HCT116 (cell line): ENCODE measurements around the gene CORO6. TPM values are rescaled to one million over a fixed set of nuclear protein-coding genes. Genes with fewer than 3 reads are reported as not detected.

Experiments used
- ATAC-seq: fragments of 200-7000 bp; cut with Tn5 transposase; 2 replicates; pipeline ENCODE4 v1.9.1; 2020; ENCODE audit warnings: mild to moderate bottlenecking, moderate library complexity
- BruUV-seq: library from RNA; stranded (reverse); fragments of 400-500 nt; replicated peaks from 2 replicates; lab custom pipeline; 2021; lab: Mats Ljungman, UMichigan
- CTCF ChIA-PET: fragments of 300-600 bp; sonication (Branson Sonifier 250); formaldehyde crosslinking; loops from one replicate; lab custom pipeline; 2021; ENCODE audit warnings: antibody characterized with exemption; lab: Charles Lee
- POLR2A ChIA-PET: fragments of 300-600, 350-600 bp; sonication (Branson Sonifier 250); formaldehyde crosslinking; loops from one replicate; lab custom pipeline; 2021; ENCODE audit warnings: antibody characterized with exemption; lab: Charles Lee
- RAD21 ChIA-PET, 2 experiments: fragments of 300-600 bp; sonication (Branson Sonifier 250); formaldehyde crosslinking; loops; one replicate each; lab custom pipeline; 2023; ENCODE audit warnings: low total read pairs in 2 of 2; ENCODE audit not compliant: uncharacterized antibody in 2 of 2, unreplicated experiment in 2 of 2, low non-redundant PET in 1 of 2; lab: Charles Lee
- DNase-seq: peaks from one replicate; pipeline ENCODE4 v3.0.0-alpha.2; 2010; ENCODE audit warnings: low read depth, low spot score
- H2AFZ ChIP-seq: fragments of 200-600 bp; shearing (Covaris generic), sonication (generic); 2 replicates; pipeline ENCODE4 v1.6.1; 2017; ENCODE audit warnings: low read depth, mixed run types, mixed read lengths, antibody characterized with exemption, low read length; ENCODE audit not compliant: poor library complexity, severe bottlenecking
- H3K27ac ChIP-seq: 2 replicates; pipeline ENCODE4 v1.5.1; 2012; ENCODE audit warnings: low read depth, low read length
- H3K27me3 ChIP-seq: fragments of 200-600 bp; sonication (generic); 2 replicates; pipeline ENCODE4 v1.6.1; 2016; ENCODE audit warnings: mixed run types, low read length, mixed read lengths; ENCODE audit not compliant: insufficient read depth
- H3K36me3 ChIP-seq, 2 experiments: fragments of 200-500 bp in 1 of 2; fragments of 200-600 bp in 1 of 2; sonication (Bioruptor generic) in 1 of 2; sonication (generic) in 1 of 2; 2 replicates each; pipeline versions ENCODE4 v1.5.1 to v1.6.1; 2014 to 2016; ENCODE audit warnings: low read length in 2 of 2, inconsistent platforms in 1 of 2, mixed read lengths in 1 of 2, mixed run types in 1 of 2; ENCODE audit not compliant: insufficient read depth in 2 of 2, control insufficient read depth in 1 of 2
- H3K4me1 ChIP-seq, 2 experiments: fragments of 200-600 bp in 1 of 2; sonication (generic) in 1 of 2; 2 replicates each; pipeline versions ENCODE4 v1.5.1 to v1.6.1; 2012 to 2017; ENCODE audit warnings: low read length in 2 of 2, inconsistent platforms in 1 of 2, mild to moderate bottlenecking in 1 of 2, mixed read lengths in 1 of 2, mixed run types in 1 of 2, moderate library complexity in 1 of 2; ENCODE audit not compliant: insufficient read depth in 2 of 2, control insufficient read depth in 1 of 2
- H3K4me2 ChIP-seq: fragments of 200-600 bp; sonication (generic); 2 replicates; pipeline ENCODE4 v1.6.1; 2017; ENCODE audit warnings: mixed run types, low read length, mixed read lengths
- H3K4me3 ChIP-seq, 2 experiments: fragments of 200-600 bp in 1 of 2; sonication (generic) in 1 of 2; replicated peaks in 1 of 2; 2 replicates each; pipeline ENCODE4 v1.5.1; 2011 to 2016; ENCODE audit warnings: low read length in 2 of 2, control low read depth in 1 of 2, low read depth in 1 of 2, mild to moderate bottlenecking in 1 of 2, mixed read lengths in 1 of 2, mixed run types in 1 of 2
- H3K79me2 ChIP-seq: fragments of 200-600 bp; sonication (generic); 2 replicates; pipeline ENCODE4 v1.6.1; 2017; ENCODE audit warnings: mild to moderate bottlenecking, mixed run types, low read length, moderate library complexity, mixed read lengths; ENCODE audit not compliant: insufficient read depth
- H3K9ac ChIP-seq: fragments of 200-600 bp; sonication (generic); 2 replicates; pipeline ENCODE4 v1.6.1; 2016; ENCODE audit warnings: low read length, mixed read lengths
- H3K9me2 ChIP-seq: fragments of 200-600 bp; sonication (generic), shearing (Covaris generic); 2 replicates; pipeline ENCODE4 v1.6.1; 2017; ENCODE audit warnings: mixed run types, mild to moderate bottlenecking, moderate library complexity; ENCODE audit not compliant: insufficient read depth
- H3K9me3 ChIP-seq, 2 experiments: fragments of 200-500 bp in 1 of 2; fragments of 200-600 bp in 1 of 2; sonication (Bioruptor generic) in 1 of 2; sonication (generic) in 1 of 2; 2 replicates each; pipeline ENCODE4 v1.6.1; 2014 to 2017; ENCODE audit warnings: low read length in 2 of 2, mixed read lengths in 2 of 2, inconsistent platforms in 1 of 2, low read depth in 1 of 2, mild to moderate bottlenecking in 1 of 2, mixed run types in 1 of 2, moderate library complexity in 1 of 2; ENCODE audit not compliant: control insufficient read depth in 1 of 2, insufficient read depth in 1 of 2
- H4K20me1 ChIP-seq: fragments of 200-600 bp; sonication (generic), shearing (Covaris generic); 2 replicates; pipeline ENCODE4 v1.6.1; 2017; ENCODE audit warnings: mixed run types, mild to moderate bottlenecking, moderate library complexity; ENCODE audit not compliant: insufficient read depth
- EGR1 ChIP-seq: IDR thresholded peaks from 2 replicates; pipeline ENCODE4 v1.6.1; 2012; ENCODE audit warnings: low read depth
- ELF1 ChIP-seq: IDR thresholded peaks from 2 replicates; pipeline ENCODE4 v1.6.1; 2012; ENCODE audit warnings: low read depth, borderline replicate concordance
- EZH2phosphoT487 ChIP-seq: fragments of 200-600 bp; IDR thresholded peaks from 2 replicates; pipeline ENCODE4 v1.6.1; 2018; ENCODE audit warnings: antibody characterized with exemption, borderline replicate concordance
- POLR2AphosphoS5 ChIP-seq: IDR thresholded peaks from 2 replicates; pipeline ENCODE4 v1.6.1; 2011; ENCODE audit warnings: mild to moderate bottlenecking, low read depth, low read length, moderate library complexity
- RAD21 ChIP-seq: IDR thresholded peaks from 2 replicates; pipeline ENCODE4 v1.6.1; 2012; ENCODE audit warnings: low read depth, mild to moderate bottlenecking
- SP1 ChIP-seq: IDR thresholded peaks from 2 replicates; pipeline ENCODE4 v1.6.1; 2012; ENCODE audit warnings: low read depth
- SRF ChIP-seq: IDR thresholded peaks from 2 replicates; pipeline ENCODE4 v1.6.1; 2012; ENCODE audit warnings: low read depth
- ZFX ChIP-seq: fragments of 450-650 bp; IDR thresholded peaks from 2 replicates; pipeline ENCODE4 v1.6.1; 2017
- ZNF274 ChIP-seq: fragments of 200-500 bp; sonication (Bioruptor generic); IDR thresholded peaks from 2 replicates; pipeline ENCODE4 v1.6.1; 2014; ENCODE audit warnings: mild to moderate bottlenecking, low read depth, low read length, inconsistent platforms
- intact Hi-C: fragments of 100-400 bp; cut with micrococcal nuclease; formaldehyde crosslinking; loops from 2 replicates; pipeline ENCODE4 v1.10.0; 2022
- total RNA-seq: library from RNA; stranded (reverse); gene quantifications from one replicate; pipeline ENCODE4 v1.2.1, GENCODE V29; 2021; ENCODE audit not compliant: unreplicated experiment
- TF ChIP-seq, protein P1 (sequence below): IDR thresholded peaks from 2 replicates; pipeline ENCODE4 v1.6.1; 2012; ENCODE audit warnings: low read depth
- TF ChIP-seq, protein P2 (sequence below), 3 experiments: fragments of 200-600 bp in 1 of 3; sonication (generic) in 1 of 3; IDR thresholded peaks in 2 of 3; conservative IDR thresholded peaks in 1 of 3; 2 replicates each; pipeline ENCODE4 v1.5.1; 2012 to 2017; ENCODE audit warnings: low read depth in 2 of 3, low read length in 2 of 3, antibody characterized with exemption in 1 of 3, borderline replicate concordance in 1 of 3, control low read depth in 1 of 3, mild to moderate bottlenecking in 1 of 3, mixed read lengths in 1 of 3, mixed run types in 1 of 3, moderate library complexity in 1 of 3; ENCODE audit not compliant: insufficient read depth in 1 of 3

CORO6 gene
- total RNA-seq, 1 experiment from 2014 or later, result 8.7 TPM

DNA sequence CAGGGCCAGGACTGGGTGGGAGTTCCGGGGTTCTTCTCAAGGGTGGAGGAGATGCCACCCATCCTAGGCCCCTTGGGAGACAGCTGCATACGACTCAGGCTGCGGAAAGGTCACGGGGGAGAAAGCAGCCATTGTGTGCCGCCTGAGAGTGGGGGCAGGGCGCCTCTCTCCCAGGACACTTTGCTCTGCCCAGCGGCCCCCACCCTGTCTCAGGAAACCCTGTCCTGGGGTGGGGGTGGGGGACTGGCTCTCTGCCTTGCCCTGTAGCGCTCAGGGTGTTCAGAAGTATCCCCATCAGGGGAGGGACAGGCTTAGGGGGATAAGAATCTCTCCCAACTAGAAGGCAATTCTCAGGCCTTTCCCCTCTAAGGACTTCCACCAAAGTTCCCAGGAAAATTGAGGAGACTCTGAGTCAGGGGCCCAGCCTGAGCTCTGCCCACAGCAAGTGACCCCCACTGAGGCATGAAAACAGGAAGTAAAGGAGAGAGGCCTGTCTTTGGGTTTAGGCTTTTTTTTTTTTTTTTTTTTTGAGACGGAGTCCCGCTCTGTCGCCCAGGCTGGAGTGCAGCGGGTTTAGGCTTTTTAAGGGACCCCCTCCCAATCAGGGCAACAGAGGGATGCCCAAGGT is 38.1 kb downstream of the CORO6 start:
- Histone ChIP-seq H3K4me3 (no peak overlapping the region), H3K27ac (peak overlapping the region; percentile 32; the same call in 1 of the 2 replicates), H3K9me2 (no peaks in the 10 kb centered on the region), H2AFZ (no peak overlapping the region), H4K20me1 (no peaks in the 10 kb centered on the region), H3K79me2 (peaks cover 62% of the 10 kb centered on the region), H3K36me3 (peaks cover 2 to 4% of the 10 kb centered on the region in 2 experiments; a peak in 2 of 4 replicates), H3K9me3 (no peaks in the 10 kb centered on the region), H3K4me2 (no peak overlapping the region), H3K4me1 (peaks cover 13 to 53% of the 10 kb centered on the region in 2 experiments; a peak in 3 of 4 replicates), H3K27me3 (no peaks in the 10 kb centered on the region), H3K9ac (no peak overlapping the region)
- ChIA-PET CTCF (interaction anchor here (1.0 kb wide), 1 partner anchor 7 kb away, joined by 4 read pairs; no protein-coding TSS in a partner anchor), RAD21 (no interaction called here), POLR2A (no interaction called here)
- intact Hi-C loops, result no loop called here
- DNase-seq, result no peak
- BruUV-seq, result no TSS peak
- ATAC-seq, result no peak
- TF ChIP-seq ZNF274 (no peak), POLR2AphosphoS5 (no peak), EGR1 (no peak), SRF (no peak), ZFX (no peak), SP1 (no peak), RAD21 (no peak), EZH2phosphoT487 (no peak), ELF1 (no peak)
- TF ChIP-seq, protein P1, sequence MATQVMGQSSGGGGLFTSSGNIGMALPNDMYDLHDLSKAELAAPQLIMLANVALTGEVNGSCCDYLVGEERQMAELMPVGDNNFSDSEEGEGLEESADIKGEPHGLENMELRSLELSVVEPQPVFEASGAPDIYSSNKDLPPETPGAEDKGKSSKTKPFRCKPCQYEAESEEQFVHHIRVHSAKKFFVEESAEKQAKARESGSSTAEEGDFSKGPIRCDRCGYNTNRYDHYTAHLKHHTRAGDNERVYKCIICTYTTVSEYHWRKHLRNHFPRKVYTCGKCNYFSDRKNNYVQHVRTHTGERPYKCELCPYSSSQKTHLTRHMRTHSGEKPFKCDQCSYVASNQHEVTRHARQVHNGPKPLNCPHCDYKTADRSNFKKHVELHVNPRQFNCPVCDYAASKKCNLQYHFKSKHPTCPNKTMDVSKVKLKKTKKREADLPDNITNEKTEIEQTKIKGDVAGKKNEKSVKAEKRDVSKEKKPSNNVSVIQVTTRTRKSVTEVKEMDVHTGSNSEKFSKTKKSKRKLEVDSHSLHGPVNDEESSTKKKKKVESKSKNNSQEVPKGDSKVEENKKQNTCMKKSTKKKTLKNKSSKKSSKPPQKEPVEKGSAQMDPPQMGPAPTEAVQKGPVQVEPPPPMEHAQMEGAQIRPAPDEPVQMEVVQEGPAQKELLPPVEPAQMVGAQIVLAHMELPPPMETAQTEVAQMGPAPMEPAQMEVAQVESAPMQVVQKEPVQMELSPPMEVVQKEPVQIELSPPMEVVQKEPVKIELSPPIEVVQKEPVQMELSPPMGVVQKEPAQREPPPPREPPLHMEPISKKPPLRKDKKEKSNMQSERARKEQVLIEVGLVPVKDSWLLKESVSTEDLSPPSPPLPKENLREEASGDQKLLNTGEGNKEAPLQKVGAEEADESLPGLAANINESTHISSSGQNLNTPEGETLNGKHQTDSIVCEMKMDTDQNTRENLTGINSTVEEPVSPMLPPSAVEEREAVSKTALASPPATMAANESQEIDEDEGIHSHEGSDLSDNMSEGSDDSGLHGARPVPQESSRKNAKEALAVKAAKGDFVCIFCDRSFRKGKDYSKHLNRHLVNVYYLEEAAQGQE, result no peak
- TF ChIP-seq, protein P2, sequence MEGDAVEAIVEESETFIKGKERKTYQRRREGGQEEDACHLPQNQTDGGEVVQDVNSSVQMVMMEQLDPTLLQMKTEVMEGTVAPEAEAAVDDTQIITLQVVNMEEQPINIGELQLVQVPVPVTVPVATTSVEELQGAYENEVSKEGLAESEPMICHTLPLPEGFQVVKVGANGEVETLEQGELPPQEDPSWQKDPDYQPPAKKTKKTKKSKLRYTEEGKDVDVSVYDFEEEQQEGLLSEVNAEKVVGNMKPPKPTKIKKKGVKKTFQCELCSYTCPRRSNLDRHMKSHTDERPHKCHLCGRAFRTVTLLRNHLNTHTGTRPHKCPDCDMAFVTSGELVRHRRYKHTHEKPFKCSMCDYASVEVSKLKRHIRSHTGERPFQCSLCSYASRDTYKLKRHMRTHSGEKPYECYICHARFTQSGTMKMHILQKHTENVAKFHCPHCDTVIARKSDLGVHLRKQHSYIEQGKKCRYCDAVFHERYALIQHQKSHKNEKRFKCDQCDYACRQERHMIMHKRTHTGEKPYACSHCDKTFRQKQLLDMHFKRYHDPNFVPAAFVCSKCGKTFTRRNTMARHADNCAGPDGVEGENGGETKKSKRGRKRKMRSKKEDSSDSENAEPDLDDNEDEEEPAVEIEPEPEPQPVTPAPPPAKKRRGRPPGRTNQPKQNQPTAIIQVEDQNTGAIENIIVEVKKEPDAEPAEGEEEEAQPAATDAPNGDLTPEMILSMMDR (IDR thresholded peaks at IDR 0.05 in 2 of 3, conservative IDR thresholded peaks at IDR 0.05 in 1 of 3; ENCODE audit: borderline replicate concordance in 1 of 3, insufficient read depth in 1 of 3, low read depth in 2 of 3, low read length in 2 of 3), result no peak
